MCF 10A (cell line): ENCODE results near the gene RBM39. TPM values are rescaled to one million over a fixed set of nuclear protein-coding genes. Genes with fewer than 3 reads are reported as not detected.

Source experiments
- BruUV-seq: library from RNA; stranded (reverse); fragments of 400-500 nt; replicated peaks from 2 replicates; lab custom pipeline; 2021; lab: Mats Ljungman, UMichigan
- CTCF ChIA-PET: fragments of 300-600 bp; sonication (Branson Sonifier 250); formaldehyde crosslinking; extraction: SDS; loops from one replicate; lab custom pipeline; 2021; ENCODE audit warnings: antibody characterized with exemption, inconsistent platforms; lab: Yijun Ruan, JAX
- POLR2A ChIA-PET: fragments of 300-600, 350-650 bp; sonication (Branson Sonifier 250); formaldehyde crosslinking; extraction: SDS; loops from one replicate; lab custom pipeline; 2020; ENCODE audit warnings: antibody characterized with exemption, inconsistent platforms; lab: Yijun Ruan, JAX
- DNase-seq: peaks from one replicate; pipeline ENCODE4 v3.0.0-alpha.2; 2018; ENCODE audit not compliant: unreplicated experiment
- H3K27ac Mint-ChIP-seq: one replicate; pipeline ENCODE4 v1.8.0; 2022; ENCODE audit warnings: mild to moderate bottlenecking, low read depth, mixed read lengths; ENCODE audit not compliant: unreplicated experiment
- H3K27me3 Mint-ChIP-seq: one replicate; pipeline ENCODE4 v1.8.0; 2022; ENCODE audit warnings: mixed read lengths; ENCODE audit not compliant: insufficient read depth, unreplicated experiment
- H3K36me3 Mint-ChIP-seq: one replicate; pipeline ENCODE4 v1.8.0; 2022; ENCODE audit warnings: mild to moderate bottlenecking, moderate library complexity, mixed read lengths; ENCODE audit not compliant: insufficient read depth, unreplicated experiment
- H3K4me1 Mint-ChIP-seq: one replicate; pipeline ENCODE4 v1.8.0; 2022; ENCODE audit warnings: mixed read lengths; ENCODE audit not compliant: insufficient read depth, unreplicated experiment
- H3K4me3 Mint-ChIP-seq: one replicate; pipeline ENCODE4 v1.8.0; 2022; ENCODE audit warnings: mild to moderate bottlenecking, moderate library complexity, mixed read lengths; ENCODE audit not compliant: unreplicated experiment
- H3K9me3 Mint-ChIP-seq: one replicate; pipeline ENCODE4 v1.8.0; 2022; ENCODE audit warnings: mixed read lengths; ENCODE audit not compliant: unreplicated experiment
- CTCF ChIP-seq: fragments of 200-600 bp; IDR thresholded peaks from one replicate; pipeline ENCODE4 v1.8.0; 2022; ENCODE audit warnings: antibody characterized with exemption, mild to moderate bottlenecking; ENCODE audit not compliant: unreplicated experiment
- intact Hi-C: fragments of 100-400 bp; cut with micrococcal nuclease; formaldehyde crosslinking; loops from 2 replicates; pipeline ENCODE4 v1.14.1; 2022
- total RNA-seq: library from RNA; stranded (reverse); gene quantifications from 2 replicates; pipeline ENCODE4 v1.2.3, GENCODE V29; 2022

RBM39 gene
- total RNA-seq, 1 experiment from 2014 or later: 438 TPM

GRCh38 chr20:35742741-35743523, 872 bp upstream of the RBM39 start:
- peak; percentile 0 for TF ChIP-seq CTCF
- intact Hi-C loops: loop anchor here (1.0 kb wide), 3 partner anchors 26 to 141 kb away; no protein-coding TSS in a partner anchor
- peaks cover 23% of the 10 kb centered on the region for H3K4me1 Mint-ChIP-seq
- peak overlapping the region; percentile 98 for H3K27ac Mint-ChIP-seq
- peak; percentile 22 for DNase-seq
- H3K27me3 Mint-ChIP-seq: no peaks in the 10 kb centered on the region
- TSS peak; percentile 92 for BruUV-seq
- CTCF ChIA-PET: interaction anchor here (0.7 to 4.4 kb wide), 11 partner anchors 11 to 211 kb away, joined by 3 to 49 read pairs (median 5); partner anchors contain the start of genes PHF20 and SCAND1
- H3K4me3 Mint-ChIP-seq: peak overlapping the region; percentile 97
- H3K9me3 Mint-ChIP-seq: no peaks in the 10 kb centered on the region
- H3K36me3 Mint-ChIP-seq: peaks cover 44% of the 10 kb centered on the region
- POLR2A ChIA-PET: interaction anchor here (0.6 to 11.4 kb wide), 70 partner anchors 8 to 1436 kb away, joined by 3 to 617 read pairs (median 6); partner anchors contain the start of genes CEP250, CPNE1, DYNLRB1 and NFS1

GRCh38 chr20:35739294-35740163, 2.5 kb downstream of the RBM39 start:
- Mint-ChIP-seq H3K27ac (peak overlapping the region; percentile 98), H3K9me3 (no peaks in the 10 kb centered on the region), H3K27me3 (no peaks in the 10 kb centered on the region), H3K4me3 (peak overlapping the region; percentile 97), H3K4me1 (peaks cover 26% of the 10 kb centered on the region), H3K36me3 (peaks cover 77% of the 10 kb centered on the region)
- ChIA-PET POLR2A (interaction anchor here (0.6 to 11.4 kb wide), 24 partner anchors 9 to 624 kb away, joined by 3 to 617 read pairs (median 6); partner anchors contain the start of genes CPNE1, NFS1, PHF20 and RBM12), CTCF (interaction anchor here (0.7 to 1.4 kb wide), 13 partner anchors 9 to 214 kb away, joined by 3 to 7 read pairs (median 4); partner anchors contain the start of gene PHF20)
- peak; percentile 58 for DNase-seq
- peak; percentile 35 for TF ChIP-seq CTCF
- intact Hi-C loops: no loop called here
- no TSS peak for BruUV-seq

GRCh38 chr20:35738410-35739179, 3.5 kb downstream of the RBM39 start:
- Mint-ChIP-seq H3K36me3 (peaks cover 87% of the 10 kb centered on the region), H3K4me1 (peaks cover 29% of the 10 kb centered on the region), H3K27me3 (no peaks in the 10 kb centered on the region), H3K27ac (no peak overlapping the region), H3K9me3 (no peaks in the 10 kb centered on the region), H3K4me3 (peak overlapping the region; percentile 97)
- ChIA-PET CTCF (interaction anchor here (0.6 to 1.3 kb wide), 4 partner anchors 9 to 215 kb away, joined by 3 to 5 read pairs (median 4); no protein-coding TSS in a partner anchor), POLR2A (interaction anchor here (0.6 to 11.4 kb wide), 12 partner anchors 8 to 216 kb away, joined by 3 to 617 read pairs (median 12); partner anchors contain the start of genes NFS1, PHF20, ROMO1 and SCAND1)
- TF ChIP-seq CTCF: no peak
- BruUV-seq: no TSS peak
- no peak for DNase-seq
- intact Hi-C loops: no loop called here
